GM18907 (cell line): ENCODE measurements around the gene CXCL14.
"Not testable (repeated sequence)": the region's sequence is repeated elsewhere in the genome, so short reads cannot be mapped to it uniquely, and the experiment has no call there.

ENCODE experiments used
- ATAC-seq: cut with Tn5 transposase; IDR thresholded peaks from one replicate; pipeline ENCODE4 v1.9.1; 2021; ENCODE audit warnings: mild to moderate bottlenecking, moderate library complexity; ENCODE audit not compliant: unreplicated experiment

CXCL14 gene

GRCh38 chr5:135545099-135545498 is 33.7 kb downstream of the CXCL14 start:
- ATAC-seq = no peak

- ATAC-seq = no peak
Measured at GRCh38 chr5:135543485-135544304, 35.1 kb downstream of the CXCL14 start.

- no peak for ATAC-seq
Measured at GRCh38 chr5:135543001-135543484, 35.7 kb downstream of the CXCL14 start.

GRCh38 chr5:135541807-135542502 is 36.8 kb downstream of the CXCL14 start:
- no peak for ATAC-seq

- ATAC-seq = no peak
Measured at GRCh38 chr5:135539430-135540005, 39.3 kb downstream of the CXCL14 start.

GRCh38 chr5:135538261-135538660 is 40.5 kb downstream of the CXCL14 start:
- no peak for ATAC-seq

GRCh38 chr5:135537745-135538144 is 41.0 kb downstream of the CXCL14 start:
- no peak for ATAC-seq

GRCh38 chr5:135537271-135537670 is 41.5 kb downstream of the CXCL14 start:
- ATAC-seq = no peak

- no peak for ATAC-seq
Measured at GRCh38 chr5:135535820-135536801, 42.7 kb downstream of the CXCL14 start, which contains the start of gene NEUROG1. TSS of gene NEUROG1 (minus strand) at chr5:135535964. CDS start at chr5:135535690, 274 bp downstream.

GRCh38 chr5:135535420-135535819 is 43.4 kb downstream of the CXCL14 start:
- ATAC-seq = no peak

GRCh38 chr5:135534609-135535419 is 44.0 kb downstream of the CXCL14 start:
- no peak for ATAC-seq

GRCh38 chr5:135533794-135534193 is 45.0 kb downstream of the CXCL14 start:
- no peak for ATAC-seq

GRCh38 chr5:135533334-135533733 is 45.5 kb downstream of the CXCL14 start:
- no peak for ATAC-seq

GRCh38 chr5:135529576-135529975 is 49.2 kb downstream of the CXCL14 start:
- not testable (repeated sequence) for ATAC-seq

- ATAC-seq = no peak
Measured at GRCh38 chr5:135526924-135527323, 51.9 kb downstream of the CXCL14 start.

- ATAC-seq = no peak
Measured at GRCh38 chr5:135521964-135522363, 56.8 kb downstream of the CXCL14 start.
